Activated T-helper 1 cell treated with Interleukin-2 at 50 U/mL for 16 hours (primary cell): ENCODE measurements around the gene ADAMTS3.

ENCODE experiments used
- DNase-seq: peaks from one replicate; pipeline ENCODE4 v3.0.0-alpha.2; 2020; ENCODE audit warnings: low read depth

The ADAMTS3 gene

GRCh38 chr4:72290737-72291136 is 278.3 kb downstream of the ADAMTS3 start:
- DNase-seq, result no peak

GRCh38 chr4:72286910-72287309 is 282.1 kb downstream of the ADAMTS3 start:
- DNase-seq, result no peak

GRCh38 chr4:72286185-72286584 is 282.8 kb downstream of the ADAMTS3 start:
- no peak for DNase-seq

GRCh38 chr4:72283357-72283756 is 285.7 kb downstream of the ADAMTS3 start:
- DNase-seq, result no peak

- DNase-seq, result no peak
Observed at GRCh38 chr4:72280252-72280651, 288.8 kb downstream of the ADAMTS3 start.

GRCh38 chr4:72275381-72275780 is 293.6 kb downstream of the ADAMTS3 start:
- DNase-seq, result no peak

GRCh38 chr4:72274251-72274650 is 294.8 kb downstream of the ADAMTS3 start:
- no peak for DNase-seq

GRCh38 chr4:72255269-72255668 is 313.8 kb downstream of the ADAMTS3 start:
- DNase-seq, result no peak

- DNase-seq, result no peak
Observed at GRCh38 chr4:72243641-72244040, 325.4 kb downstream of the ADAMTS3 start.

- DNase-seq, result no peak
Observed at GRCh38 chr4:72239487-72240116, 329.4 kb downstream of the ADAMTS3 start.
